SKM-1 treated with dmso at 0.1 percent for 144 hours (cell line): ENCODE data around the gene EFCC1.

Source experiments
- DNase-seq: peaks from one replicate; lab custom pipeline; 2025; ENCODE audit not compliant: unreplicated experiment; lab: John Stamatoyannopoulos, UW

Gene EFCC1

GRCh38 chr3:129014793-129015345, 13.8 kb downstream of the EFCC1 start:
- DNase-seq = no peak

- no peak for DNase-seq
Measured at GRCh38 chr3:129015388-129016105, 14.4 kb downstream of the EFCC1 start.

- DNase-seq = no peak
Measured at GRCh38 chr3:129016356-129016719, 15.2 kb downstream of the EFCC1 start.

- DNase-seq = no peak
Measured at GRCh38 chr3:129016720-129017483, 15.8 kb downstream of the EFCC1 start.

- no peak for DNase-seq
Measured at GRCh38 chr3:129017484-129017899, 16.4 kb downstream of the EFCC1 start.

- DNase-seq = no peak
Measured at GRCh38 chr3:129018271-129018670, 17.2 kb downstream of the EFCC1 start.

GRCh38 chr3:129018751-129019150, 17.6 kb downstream of the EFCC1 start:
- no peak for DNase-seq

GRCh38 chr3:129019266-129019665, 18.2 kb downstream of the EFCC1 start:
- no peak for DNase-seq

- no peak for DNase-seq
Measured at GRCh38 chr3:129020691-129021090, 19.6 kb downstream of the EFCC1 start.

GRCh38 chr3:129021140-129021551, 20.0 kb downstream of the EFCC1 start:
- no peak for DNase-seq

GRCh38 chr3:129022114-129023007, 21.3 kb downstream of the EFCC1 start:
- DNase-seq = no peak

GRCh38 chr3:129023008-129023358, 21.9 kb downstream of the EFCC1 start:
- no peak for DNase-seq

- DNase-seq = no peak
Measured at GRCh38 chr3:129023909-129024308, 22.8 kb downstream of the EFCC1 start.

- no peak for DNase-seq
Measured at GRCh38 chr3:129025108-129025507, 24.0 kb downstream of the EFCC1 start.

- no peak for DNase-seq
Measured at GRCh38 chr3:129025691-129026435, 24.8 kb downstream of the EFCC1 start.

- peak; percentile 88 for DNase-seq
Measured at GRCh38 chr3:129026728-129027543, 25.8 kb downstream of the EFCC1 start.

- DNase-seq = no peak
Measured at GRCh38 chr3:129027544-129027880, 26.4 kb downstream of the EFCC1 start.

- DNase-seq = no peak
Measured at GRCh38 chr3:129028866-129029265, 27.8 kb downstream of the EFCC1 start.

GRCh38 chr3:129030611-129031010, 29.5 kb downstream of the EFCC1 start:
- DNase-seq = no peak
